ENCODE data around the gene PDE4B. TPM values are rescaled to one million over a fixed set of nuclear protein-coding genes. Genes with fewer than 3 reads are reported as not detected.

The PDE4B gene
- total and polyA plus RNA-seq, 12 donors, result 2.0 to 63.2 (median 15.3) TPM

DNA sequence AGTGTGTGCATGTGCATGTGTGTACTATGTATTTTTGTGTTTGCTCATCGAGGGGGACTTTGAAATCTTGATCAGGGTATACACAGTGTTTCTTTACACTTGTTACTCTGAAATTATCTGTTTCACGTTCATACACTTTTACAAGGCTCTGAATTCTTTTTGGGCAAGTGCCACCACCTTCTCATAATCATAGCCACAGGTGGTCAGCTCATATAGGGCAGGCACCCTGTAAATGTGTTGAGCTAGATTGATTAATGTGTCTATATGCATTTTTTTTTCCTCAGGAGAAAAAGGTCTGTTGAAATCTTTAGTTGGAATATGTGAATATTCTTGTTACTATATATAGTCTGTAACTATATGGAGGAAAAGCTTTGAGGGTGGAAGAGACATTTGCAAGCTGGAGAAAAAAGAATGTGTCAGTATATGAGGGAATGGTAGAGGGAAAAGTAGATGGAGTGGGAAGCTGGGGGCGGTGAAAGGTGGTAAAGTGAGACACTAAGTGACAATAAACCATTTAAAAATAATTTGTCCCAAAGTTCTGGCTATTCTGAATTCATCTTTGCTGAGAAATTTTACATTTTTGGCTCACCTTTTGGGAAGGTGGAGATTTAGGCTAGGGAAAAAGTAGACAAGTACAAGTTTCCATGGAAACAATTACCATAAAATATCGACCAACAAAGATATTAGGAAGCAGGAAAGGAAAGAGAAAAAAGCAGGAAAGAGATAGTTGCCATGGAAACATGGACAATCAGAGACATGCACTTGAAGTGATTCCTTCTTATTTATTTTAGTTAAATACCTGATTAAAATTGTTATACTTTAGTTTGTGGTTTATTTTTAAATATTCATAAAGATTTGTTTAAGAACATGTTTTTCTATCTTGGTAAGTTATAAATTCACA is 277.5 kb downstream of the PDE4B start:
- H3K36me3 ChIP-seq, result no peaks in the 10 kb centered on the region
- 56 to 64% methylated on average over 4 of the region's 4 CpGs for WGBS, 2 donors

GRCh38 chr1:66073388-66073787 is 280.7 kb downstream of the PDE4B start:
- H3K27ac ChIP-seq, result no peak overlapping the region
- no peaks in the 10 kb centered on the region for H3K9me3 ChIP-seq
- 64 to 65% methylated on average over 2 of the region's 2 CpGs for WGBS, 2 donors
- ATAC-seq (no peak), DNase-seq (no peak)
- no peaks in the 10 kb centered on the region for H3K4me1 ChIP-seq
- TF ChIP-seq, protein P1, sequence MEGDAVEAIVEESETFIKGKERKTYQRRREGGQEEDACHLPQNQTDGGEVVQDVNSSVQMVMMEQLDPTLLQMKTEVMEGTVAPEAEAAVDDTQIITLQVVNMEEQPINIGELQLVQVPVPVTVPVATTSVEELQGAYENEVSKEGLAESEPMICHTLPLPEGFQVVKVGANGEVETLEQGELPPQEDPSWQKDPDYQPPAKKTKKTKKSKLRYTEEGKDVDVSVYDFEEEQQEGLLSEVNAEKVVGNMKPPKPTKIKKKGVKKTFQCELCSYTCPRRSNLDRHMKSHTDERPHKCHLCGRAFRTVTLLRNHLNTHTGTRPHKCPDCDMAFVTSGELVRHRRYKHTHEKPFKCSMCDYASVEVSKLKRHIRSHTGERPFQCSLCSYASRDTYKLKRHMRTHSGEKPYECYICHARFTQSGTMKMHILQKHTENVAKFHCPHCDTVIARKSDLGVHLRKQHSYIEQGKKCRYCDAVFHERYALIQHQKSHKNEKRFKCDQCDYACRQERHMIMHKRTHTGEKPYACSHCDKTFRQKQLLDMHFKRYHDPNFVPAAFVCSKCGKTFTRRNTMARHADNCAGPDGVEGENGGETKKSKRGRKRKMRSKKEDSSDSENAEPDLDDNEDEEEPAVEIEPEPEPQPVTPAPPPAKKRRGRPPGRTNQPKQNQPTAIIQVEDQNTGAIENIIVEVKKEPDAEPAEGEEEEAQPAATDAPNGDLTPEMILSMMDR (IDR thresholded peaks at IDR 0.05), result no peak
- H3K36me3 ChIP-seq, result no peaks in the 10 kb centered on the region
- H3K4me3 ChIP-seq, result no peak overlapping the region
- intact Hi-C loops (cut with DNase I), result no loop called here
- no peaks in the 10 kb centered on the region for H3K27me3 ChIP-seq

More for the DNA sequence above, 277.5 kb downstream of the PDE4B start:
- no peaks in the 10 kb centered on the region for H3K9me3 ChIP-seq
- intact Hi-C loops (cut with DNase I), result no loop called here
- TF ChIP-seq, protein P1 (IDR thresholded peaks at IDR 0.05), result no peak
- H3K4me1 ChIP-seq, result no peaks in the 10 kb centered on the region
- ATAC-seq, result no peak
- H3K27me3 ChIP-seq, result no peaks in the 10 kb centered on the region
- no peak overlapping the region for H3K27ac ChIP-seq
- DNase-seq, result no peak
- H3K4me3 ChIP-seq, result no peak overlapping the region

- WGBS, 2 donors, result 87 to 90% methylated on average over 2 of the region's 2 CpGs
- no peaks in the 10 kb centered on the region for H3K36me3 ChIP-seq
- H3K4me1 ChIP-seq, result no peaks in the 10 kb centered on the region
- ATAC-seq (no peak), DNase-seq (no peak)
- H3K9me3 ChIP-seq, result no peaks in the 10 kb centered on the region
- TF ChIP-seq, protein P1 (IDR thresholded peaks at IDR 0.05), result no peak
- H3K4me3 ChIP-seq, result no peak overlapping the region
- intact Hi-C loops (cut with DNase I), result no loop called here
- H3K27ac ChIP-seq, result no peak overlapping the region
- H3K27me3 ChIP-seq, result peaks cover 0 to 3% (median 0%) of the 10 kb centered on the region in 7 donors
These were observed 281.5 kb downstream of the PDE4B start for GRCh38 chr1:66074147-66074546.

DNA sequence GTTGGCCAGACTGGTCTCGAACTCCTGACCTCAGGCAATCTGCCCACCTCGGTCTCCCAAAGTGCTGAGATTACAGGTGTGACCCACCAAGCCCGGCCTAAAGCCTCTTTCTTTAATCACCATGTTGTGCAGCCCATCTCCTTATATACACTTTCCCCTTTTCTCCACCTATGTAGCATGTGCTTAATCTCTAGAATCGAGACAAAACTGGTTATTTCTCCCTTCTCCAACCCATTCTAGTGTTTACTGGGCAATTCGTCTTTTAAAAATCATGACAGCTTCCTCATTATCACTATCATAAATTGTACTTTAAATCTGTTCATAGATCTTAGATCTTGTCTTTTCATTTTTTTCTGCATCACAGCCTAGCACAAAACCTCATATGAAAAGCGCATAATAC is 285.7 kb downstream of the PDE4B start:
- no peak overlapping the region for H3K27ac ChIP-seq
- H3K36me3 ChIP-seq, result no peaks in the 10 kb centered on the region
- DNase-seq, result no peak
- intact Hi-C loops (cut with DNase I), result no loop called here
- H3K27me3 ChIP-seq, result peaks cover 0 to 4% (median 0%) of the 10 kb centered on the region in 7 donors
- no peaks in the 10 kb centered on the region for H3K4me1 ChIP-seq
- 83 to 85% methylated on average over 6 of the region's 6 CpGs for WGBS, 2 donors
- TF ChIP-seq, protein P1 (IDR thresholded peaks at IDR 0.05), result no peak
- no peak overlapping the region for H3K4me3 ChIP-seq
- H3K9me3 ChIP-seq, result no peaks in the 10 kb centered on the region
- ATAC-seq, result no peak
